ENCODE measurements around the gene RHOBTB3. TPM values are rescaled to one million over a fixed set of nuclear protein-coding genes. Genes with fewer than 3 reads are reported as not detected.

RHOBTB3 gene
- total and polyA plus RNA-seq, 2 donors (not counting 3 experiments of a cell fraction or from before 2014, with no cell fraction given) = 44.1 to 52.1 TPM

DNA sequence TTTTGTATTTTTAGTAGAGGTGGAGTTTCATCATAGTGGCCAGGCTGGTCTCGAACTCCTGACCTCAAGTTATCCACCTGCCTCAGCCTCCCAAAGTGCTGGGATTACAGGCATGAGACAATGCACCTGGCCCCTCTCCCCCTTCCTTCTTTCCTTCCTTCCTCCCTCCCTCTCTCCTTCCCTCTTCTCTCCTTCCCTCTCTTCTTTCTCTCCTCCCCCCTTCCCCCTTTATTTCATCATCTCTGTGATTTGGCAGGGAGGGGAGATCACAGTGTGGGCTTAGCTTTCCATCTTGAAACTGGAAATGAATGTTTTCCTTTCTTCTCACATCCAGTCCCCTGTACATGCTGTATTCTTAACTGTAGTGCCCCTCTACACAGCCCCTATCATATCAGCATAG, 12.7 kb downstream of the RHOBTB3 start:
- CTCF ChIA-PET = interaction anchor here (0.6 kb wide), 2 partner anchors 15 to 28 kb away, joined by 3 to 4 read pairs; no protein-coding TSS in a partner anchor
- TF ChIP-seq POLR2AphosphoS5 (IDR thresholded peaks at IDR 0.05; ENCODE audit: insufficient read depth, low read depth, low read length) (no peak), GATA2 (IDR thresholded peaks at IDR 0.05; ENCODE audit: insufficient read depth, insufficient read length, low read depth, low read length) (no peak), EZH2 (IDR thresholded peaks at IDR 0.05; ENCODE audit: borderline replicate concordance, low read depth, low read length, severe bottlenecking) (no peak)

DNA sequence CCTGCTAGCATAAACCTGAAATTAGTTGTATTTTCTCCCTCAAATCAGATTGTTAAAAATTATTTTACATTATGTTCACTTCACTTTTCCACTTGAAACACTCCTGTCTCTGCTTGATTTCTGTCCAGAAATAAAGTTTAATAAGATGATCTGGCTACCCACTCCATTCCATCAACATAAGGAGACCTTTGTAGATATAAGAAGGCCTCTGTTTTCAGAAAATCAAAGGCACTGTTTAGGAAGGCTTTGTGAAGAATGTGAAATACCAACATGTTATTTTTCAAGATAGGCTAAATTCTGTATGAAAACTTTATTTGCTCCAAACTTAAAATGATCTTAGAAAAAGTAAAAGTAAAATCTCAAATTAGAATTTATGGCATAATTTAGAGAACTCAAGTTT, 15.1 kb downstream of the RHOBTB3 start:
- FAIRE-seq (no peak), DNase-seq (ENCODE audit: low read depth, low spot score) (no peak)
- H2AFZ ChIP-seq (ENCODE audit: low read depth, low read length) = no peak overlapping the region
- H3K9ac ChIP-seq (replicated peaks; ENCODE audit: extremely low read depth, insufficient read depth, low read length) = no peak overlapping the region
- no peaks in the 10 kb centered on the region for H3K9me3 ChIP-seq (replicated peaks; ENCODE audit: control insufficient read depth, insufficient read depth, low read length)
- ChIA-PET POLR2A (no interaction called here), CTCF (no interaction called here)
- H4K20me1 ChIP-seq (replicated peaks; ENCODE audit: control insufficient read depth, extremely low read depth, insufficient read depth, low read length) = no peaks in the 10 kb centered on the region
- BruUV-seq (replicated peaks) = no TSS peak
- H3K36me3 ChIP-seq (ENCODE audit: control insufficient read depth in 2 of 2, extremely low read depth in 1 of 2, insufficient read depth in 2 of 2, low read length in 2 of 2) = peaks cover 2 to 6% of the 10 kb centered on the region in 2 experiments
- H3K4me1 ChIP-seq (ENCODE audit: control insufficient read depth, extremely low read depth, insufficient read depth, low read length) = no peaks in the 10 kb centered on the region
- H3K27ac ChIP-seq (ENCODE audit: insufficient read depth, low read depth, low read length) = no peak overlapping the region
- TF ChIP-seq JUN (IDR thresholded peaks at IDR 0.05; ENCODE audit: borderline replicate concordance, insufficient read depth, insufficient read length, low read depth) = no peak
- no peak for TF ChIP-seq POLR2A (IDR thresholded peaks at IDR 0.05; ENCODE audit: low read depth, low read length)
- TF ChIP-seq FOS (IDR thresholded peaks at IDR 0.05; ENCODE audit: borderline replicate concordance, insufficient read depth, low read length) = no peak
- H3K4me3 ChIP-seq (replicated peaks in 1 of 3; ENCODE audit: insufficient read depth in 1 of 3, low read depth in 1 of 3, low read length in 3 of 3) = no peak overlapping the region
- no peaks in the 10 kb centered on the region for H3K79me2 ChIP-seq (ENCODE audit: control insufficient read depth, insufficient read depth, low read length)
- H3K9me1 ChIP-seq (replicated peaks; ENCODE audit: control insufficient read depth, extremely low read depth, insufficient read depth, low read length) = no peaks in the 10 kb centered on the region
- no peaks in the 10 kb centered on the region for H3K27me3 ChIP-seq (ENCODE audit: control insufficient read depth in 2 of 2, insufficient read depth in 2 of 2, low read length in 2 of 2)
- intact Hi-C loops (cut with micrococcal nuclease) = no loop called here
- dilution Hi-C loops (cut with MboI; ENCODE audit: extremely low pct_ligation_motif_present, low sequenced_read_pairs) = no loop called here
- no peak overlapping the region for H3K4me2 ChIP-seq (ENCODE audit: insufficient read depth, low read length)

More for the DNA sequence above, 12.7 kb downstream of the RHOBTB3 start:
- DNase-seq (ENCODE audit: low read depth, low spot score) = no peak
- no peak overlapping the region for H3K9ac ChIP-seq (replicated peaks; ENCODE audit: extremely low read depth, insufficient read depth, low read length)
- no peaks in the 10 kb centered on the region for H4K20me1 ChIP-seq (replicated peaks; ENCODE audit: control insufficient read depth, extremely low read depth, insufficient read depth, low read length)
- no TSS peak for BruUV-seq (replicated peaks)
- no peak overlapping the region for H3K4me3 ChIP-seq (replicated peaks in 1 of 3; ENCODE audit: insufficient read depth in 1 of 3, low read depth in 1 of 3, low read length in 3 of 3)
- H3K79me2 ChIP-seq (ENCODE audit: control insufficient read depth, insufficient read depth, low read length) = no peaks in the 10 kb centered on the region
- no peaks in the 10 kb centered on the region for H3K27me3 ChIP-seq (ENCODE audit: control insufficient read depth in 2 of 2, insufficient read depth in 2 of 2, low read length in 2 of 2)
- no peak overlapping the region for H3K27ac ChIP-seq (ENCODE audit: insufficient read depth, low read depth, low read length)
- intact Hi-C loops (cut with micrococcal nuclease) (no loop called here), dilution Hi-C loops (cut with MboI; ENCODE audit: extremely low pct_ligation_motif_present, low sequenced_read_pairs) (no loop called here)
- peaks cover 1% of the 10 kb centered on the region for H3K4me1 ChIP-seq (ENCODE audit: control insufficient read depth, extremely low read depth, insufficient read depth, low read length)
- no peak overlapping the region for H2AFZ ChIP-seq (ENCODE audit: low read depth, low read length)
- POLR2A ChIA-PET = no interaction called here
- FAIRE-seq = no peak
- no peak overlapping the region for H3K4me2 ChIP-seq (ENCODE audit: insufficient read depth, low read length)
- H3K9me3 ChIP-seq (replicated peaks; ENCODE audit: control insufficient read depth, insufficient read depth, low read length) = no peaks in the 10 kb centered on the region
- peaks cover 1 to 2% of the 10 kb centered on the region in 2 experiments for H3K36me3 ChIP-seq (ENCODE audit: control insufficient read depth in 2 of 2, extremely low read depth in 1 of 2, insufficient read depth in 2 of 2, low read length in 2 of 2)
- H3K9me1 ChIP-seq (replicated peaks; ENCODE audit: control insufficient read depth, extremely low read depth, insufficient read depth, low read length) = no peaks in the 10 kb centered on the region

Measured in endothelial cell of umbilical vein (primary cell).